ENCODE data around the gene CFAP206.

DNA sequence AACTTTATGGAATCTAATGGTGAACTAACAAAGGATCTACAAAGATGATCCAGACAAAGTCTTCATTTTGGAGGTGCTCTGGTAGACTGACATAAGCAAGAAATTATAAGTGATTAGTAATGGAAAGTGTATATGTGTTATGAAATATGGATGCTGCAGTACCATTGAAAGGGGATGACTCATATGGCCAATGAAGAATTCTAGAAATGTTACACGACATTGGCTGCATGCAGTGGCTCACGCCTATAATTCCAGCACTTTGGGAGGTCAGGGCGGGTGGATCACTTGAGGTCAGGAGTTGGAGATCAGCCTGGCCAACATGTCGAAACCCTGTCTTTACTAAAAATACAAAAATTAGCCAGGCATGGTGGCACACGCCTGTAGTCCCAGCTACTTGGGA lies 23.5 kb downstream of the CFAP206 start:
- TF ChIP-seq, protein P1, sequence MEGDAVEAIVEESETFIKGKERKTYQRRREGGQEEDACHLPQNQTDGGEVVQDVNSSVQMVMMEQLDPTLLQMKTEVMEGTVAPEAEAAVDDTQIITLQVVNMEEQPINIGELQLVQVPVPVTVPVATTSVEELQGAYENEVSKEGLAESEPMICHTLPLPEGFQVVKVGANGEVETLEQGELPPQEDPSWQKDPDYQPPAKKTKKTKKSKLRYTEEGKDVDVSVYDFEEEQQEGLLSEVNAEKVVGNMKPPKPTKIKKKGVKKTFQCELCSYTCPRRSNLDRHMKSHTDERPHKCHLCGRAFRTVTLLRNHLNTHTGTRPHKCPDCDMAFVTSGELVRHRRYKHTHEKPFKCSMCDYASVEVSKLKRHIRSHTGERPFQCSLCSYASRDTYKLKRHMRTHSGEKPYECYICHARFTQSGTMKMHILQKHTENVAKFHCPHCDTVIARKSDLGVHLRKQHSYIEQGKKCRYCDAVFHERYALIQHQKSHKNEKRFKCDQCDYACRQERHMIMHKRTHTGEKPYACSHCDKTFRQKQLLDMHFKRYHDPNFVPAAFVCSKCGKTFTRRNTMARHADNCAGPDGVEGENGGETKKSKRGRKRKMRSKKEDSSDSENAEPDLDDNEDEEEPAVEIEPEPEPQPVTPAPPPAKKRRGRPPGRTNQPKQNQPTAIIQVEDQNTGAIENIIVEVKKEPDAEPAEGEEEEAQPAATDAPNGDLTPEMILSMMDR (IDR thresholded peaks at IDR 0.05; ENCODE audit: low read depth, low read length), result no peak
- no peak for TF ChIP-seq EZH2phosphoT487 (IDR thresholded peaks at IDR 0.05; ENCODE audit: low read depth)
